HFFc6 (cell line): ENCODE results near the gene ZCCHC17. TPM values are rescaled to one million over a fixed set of nuclear protein-coding genes. Genes with fewer than 3 reads are reported as not detected.

Experiments
- DNase-seq: peaks from one replicate; pipeline ENCODE4 v3.0.0-alpha.2; 2018
- H3K27ac Mint-ChIP-seq: 2 replicates; pipeline ENCODE4 v1.8.0; 2020; ENCODE audit warnings: mild to moderate bottlenecking, mixed read lengths
- H3K27me3 Mint-ChIP-seq: 2 replicates; pipeline ENCODE4 v1.8.0; 2021; ENCODE audit warnings: mild to moderate bottlenecking, moderate library complexity, mixed read lengths; ENCODE audit not compliant: insufficient read depth
- H3K36me3 Mint-ChIP-seq: 2 replicates; pipeline ENCODE4 v1.8.0; 2021; ENCODE audit warnings: low read depth, mixed read lengths
- H3K4me1 Mint-ChIP-seq: 2 replicates; pipeline ENCODE4 v1.8.0; 2020; ENCODE audit warnings: low read depth, mixed read lengths
- H3K4me3 Mint-ChIP-seq: 2 replicates; pipeline ENCODE4 v1.8.0; 2020; ENCODE audit warnings: mild to moderate bottlenecking, moderate library complexity, mixed read lengths
- H3K9me3 Mint-ChIP-seq: 2 replicates; pipeline ENCODE4 v1.8.0; 2020; ENCODE audit warnings: mild to moderate bottlenecking, mixed read lengths
- CTCF ChIP-seq: fragments of 200-600 bp; sonication (generic); IDR thresholded peaks from 2 replicates; pipeline ENCODE4 v1.5.0; 2021; ENCODE audit warnings: antibody characterized with exemption, mild to moderate bottlenecking
- total RNA-seq, 6 experiments: library from RNA; stranded (reverse); fragmentation: NEBNext Ultra II Directional; extraction: Animal tissue kit (Norgen Biotek cat#: 25700); gene quantifications; 2 replicates in 1 of 6; 3 replicates in 5 of 6; pipeline ENCODE4 v1.2.3, GENCODE V29; 2021

The ZCCHC17 gene
- total RNA-seq, 6 experiments from 2014 or later, result 37.4 to 42.3 (median 38.6) TPM

DNA sequence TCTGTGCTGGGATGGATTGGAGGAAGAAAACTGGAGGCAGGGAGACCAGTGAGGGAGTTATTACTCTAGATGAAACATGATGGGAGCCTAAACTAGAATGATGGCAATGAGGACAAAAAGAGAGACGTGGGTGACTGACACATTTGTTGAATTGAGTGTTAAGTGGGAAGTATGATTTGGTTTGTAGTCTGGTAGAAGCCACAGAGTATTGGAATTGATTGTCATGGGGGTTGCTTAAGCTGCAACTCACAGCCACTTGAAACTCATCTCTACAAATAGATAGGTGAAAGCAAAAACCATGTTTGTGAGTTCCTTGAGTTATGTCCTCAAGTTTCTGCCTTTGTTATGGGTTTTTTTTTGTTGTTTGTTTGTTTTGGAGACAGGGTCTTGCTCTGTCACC is 47.7 kb downstream of the ZCCHC17 start:
- H3K27me3 Mint-ChIP-seq, result no peaks in the 10 kb centered on the region
- no peak for DNase-seq
- no peaks in the 10 kb centered on the region for H3K4me1 Mint-ChIP-seq
- TF ChIP-seq CTCF, result no peak
- H3K9me3 Mint-ChIP-seq, result no peaks in the 10 kb centered on the region
- peaks cover 4% of the 10 kb centered on the region for H3K36me3 Mint-ChIP-seq
- no peak overlapping the region for H3K4me3 Mint-ChIP-seq
- H3K27ac Mint-ChIP-seq, result no peak overlapping the region

DNA sequence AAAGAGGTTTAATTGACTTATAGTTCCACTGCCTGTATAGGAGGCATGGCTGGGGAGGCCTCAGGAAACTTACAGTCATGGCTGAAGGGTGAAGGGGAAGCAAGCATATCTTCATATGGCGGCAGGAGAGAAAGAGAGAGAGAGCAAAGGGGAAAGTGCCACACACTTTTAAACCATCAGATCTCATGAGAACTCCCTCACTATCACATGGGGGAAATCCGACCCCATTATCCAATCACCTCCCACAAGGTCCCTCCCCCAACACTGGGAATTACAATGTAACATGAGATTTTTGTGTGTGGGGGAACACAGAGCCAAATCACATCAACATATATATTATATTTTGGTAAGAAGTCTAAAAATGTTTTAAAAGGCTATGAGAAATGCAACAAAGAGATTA is 48.8 kb downstream of the ZCCHC17 start:
- Mint-ChIP-seq H3K27me3 (no peaks in the 10 kb centered on the region), H3K4me3 (no peak overlapping the region), H3K9me3 (no peaks in the 10 kb centered on the region), H3K27ac (no peak overlapping the region), H3K4me1 (no peaks in the 10 kb centered on the region), H3K36me3 (no peaks in the 10 kb centered on the region)
- no peak for TF ChIP-seq CTCF
- no peak for DNase-seq

DNA sequence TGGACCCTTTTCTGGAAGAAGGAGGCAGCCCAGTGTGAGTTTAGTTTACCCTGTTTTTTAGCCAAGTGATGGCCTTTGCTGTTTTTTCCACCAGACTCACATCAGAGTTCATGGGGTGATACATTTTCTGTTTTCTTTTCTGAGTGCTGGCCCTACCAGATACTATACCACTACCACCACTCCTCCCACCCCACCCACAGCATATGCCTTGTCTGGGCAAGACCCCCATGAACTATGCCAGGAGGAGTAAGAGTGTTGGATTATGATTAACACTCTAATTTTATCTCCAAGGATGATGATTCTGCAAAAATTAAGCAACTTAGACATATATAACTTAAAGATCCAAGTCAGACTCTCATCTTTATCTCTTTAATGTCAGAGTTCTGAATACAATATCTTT is 50.0 kb downstream of the ZCCHC17 start:
- Mint-ChIP-seq H3K9me3 (no peaks in the 10 kb centered on the region), H3K4me3 (no peak overlapping the region), H3K27me3 (no peaks in the 10 kb centered on the region), H3K4me1 (no peaks in the 10 kb centered on the region), H3K36me3 (0 out of 2 replicates have a peak, but pooled peaks cover under 1% of the 10 kb centered on the region), H3K27ac (no peak overlapping the region)
- no peak for DNase-seq
- no peak for TF ChIP-seq CTCF

DNA sequence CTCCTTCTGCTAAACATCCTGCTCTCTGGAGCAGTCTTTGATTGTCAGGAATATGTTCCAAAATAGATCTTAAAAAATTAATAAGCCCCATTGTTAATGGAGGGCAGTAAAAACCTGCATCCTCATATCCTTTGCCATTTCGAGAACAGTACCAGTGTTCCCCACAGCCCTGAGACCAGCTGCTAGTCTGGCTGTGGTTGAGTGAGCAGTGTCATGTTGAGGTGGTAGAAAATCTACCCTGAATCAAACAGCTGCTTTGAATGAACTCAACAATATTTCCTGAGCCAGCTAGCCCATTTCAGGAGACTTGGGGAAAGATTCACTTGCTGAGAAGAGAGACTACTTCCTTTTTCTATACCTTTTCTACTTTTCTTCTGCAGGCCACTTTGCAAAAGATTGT is 51.6 kb downstream of the ZCCHC17 start:
- Mint-ChIP-seq H3K36me3 (0 out of 2 replicates have a peak, but pooled peaks cover 6% of the 10 kb centered on the region), H3K4me3 (no peak overlapping the region), H3K27ac (no peak overlapping the region), H3K4me1 (no peaks in the 10 kb centered on the region), H3K9me3 (no peaks in the 10 kb centered on the region), H3K27me3 (no peaks in the 10 kb centered on the region)
- no peak for DNase-seq
- no peak for TF ChIP-seq CTCF

GRCh38 chr1:31354283-31354682 is 57.5 kb downstream of the ZCCHC17 start:
- DNase-seq, result no peak
- Mint-ChIP-seq H3K4me3 (no peak overlapping the region), H3K27ac (peak overlapping the region; percentile 35; the same call in 1 of the 2 replicates), H3K36me3 (peaks cover 16% of the 10 kb centered on the region), H3K9me3 (no peaks in the 10 kb centered on the region), H3K4me1 (0 out of 2 replicates have a peak, but pooled peaks cover 4% of the 10 kb centered on the region), H3K27me3 (no peaks in the 10 kb centered on the region)
- TF ChIP-seq CTCF, result no peak

DNA sequence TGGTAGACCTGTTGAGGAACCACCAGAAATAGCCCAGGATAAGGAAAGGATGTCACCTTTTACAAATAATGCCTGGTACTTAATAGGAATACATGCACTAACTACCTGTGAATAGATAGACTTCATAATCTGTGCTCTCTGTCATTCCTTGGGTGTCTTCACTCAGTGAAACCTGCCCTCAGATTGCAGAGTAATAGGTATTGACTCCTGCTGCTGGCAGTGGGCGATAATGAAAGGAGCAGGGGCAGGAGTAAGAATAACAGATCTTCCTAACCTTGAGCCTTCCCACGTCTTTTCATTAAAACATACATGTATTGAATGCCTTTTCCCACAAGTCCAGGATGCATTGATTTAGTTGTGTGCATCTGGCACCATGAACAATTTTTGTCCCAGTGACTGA is 59.6 kb downstream of the ZCCHC17 start:
- no peak overlapping the region for H3K27ac Mint-ChIP-seq
- H3K4me1 Mint-ChIP-seq, result 0 out of 2 replicates have a peak, but pooled peaks cover 4% of the 10 kb centered on the region
- no peak for TF ChIP-seq CTCF
- peaks cover 18% of the 10 kb centered on the region for H3K36me3 Mint-ChIP-seq
- H3K4me3 Mint-ChIP-seq, result no peak overlapping the region
- no peaks in the 10 kb centered on the region for H3K9me3 Mint-ChIP-seq
- no peaks in the 10 kb centered on the region for H3K27me3 Mint-ChIP-seq
- DNase-seq, result no peak
